ENCODE results near the gene ADAM33.

ADAM33 gene

DNA sequence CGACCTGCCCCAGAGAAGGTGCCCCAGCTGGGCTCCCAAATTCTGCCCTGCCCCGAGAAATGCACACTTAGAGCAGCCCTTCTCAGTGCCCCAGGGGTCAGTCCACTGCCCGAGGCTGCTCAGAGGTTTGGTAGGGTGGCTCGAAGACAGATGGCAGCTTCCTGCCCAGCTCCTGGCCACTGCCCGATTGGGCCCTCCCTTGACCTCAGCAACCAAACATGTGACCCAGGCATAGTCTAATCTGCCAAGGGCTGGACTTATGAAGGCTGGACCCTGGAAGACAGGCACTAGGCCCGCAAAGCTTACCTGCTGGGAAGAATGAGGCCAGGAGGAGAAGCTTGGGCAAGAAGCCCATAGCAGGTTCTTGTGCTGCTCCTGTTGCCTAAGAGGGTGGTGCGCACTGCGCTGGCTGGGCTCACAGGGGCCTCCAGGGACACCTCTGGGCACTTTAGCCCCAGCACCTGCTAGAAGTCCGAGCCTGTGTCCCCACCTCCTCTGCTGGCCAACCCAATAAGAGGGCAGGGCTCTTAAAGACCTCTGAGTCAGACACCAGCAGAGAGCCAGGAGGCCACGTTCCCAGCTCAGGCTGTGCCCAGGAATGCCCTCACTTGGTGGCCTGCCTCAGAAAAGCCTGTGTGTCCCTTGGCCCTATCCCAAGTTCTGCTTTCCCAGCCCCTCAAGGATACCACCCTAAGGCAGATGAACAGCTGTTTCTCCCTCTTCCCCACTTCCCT is 25.1 kb upstream of the ADAM33 start:
- no peak for DNase-seq (ENCODE audit: low spot score)

DNA sequence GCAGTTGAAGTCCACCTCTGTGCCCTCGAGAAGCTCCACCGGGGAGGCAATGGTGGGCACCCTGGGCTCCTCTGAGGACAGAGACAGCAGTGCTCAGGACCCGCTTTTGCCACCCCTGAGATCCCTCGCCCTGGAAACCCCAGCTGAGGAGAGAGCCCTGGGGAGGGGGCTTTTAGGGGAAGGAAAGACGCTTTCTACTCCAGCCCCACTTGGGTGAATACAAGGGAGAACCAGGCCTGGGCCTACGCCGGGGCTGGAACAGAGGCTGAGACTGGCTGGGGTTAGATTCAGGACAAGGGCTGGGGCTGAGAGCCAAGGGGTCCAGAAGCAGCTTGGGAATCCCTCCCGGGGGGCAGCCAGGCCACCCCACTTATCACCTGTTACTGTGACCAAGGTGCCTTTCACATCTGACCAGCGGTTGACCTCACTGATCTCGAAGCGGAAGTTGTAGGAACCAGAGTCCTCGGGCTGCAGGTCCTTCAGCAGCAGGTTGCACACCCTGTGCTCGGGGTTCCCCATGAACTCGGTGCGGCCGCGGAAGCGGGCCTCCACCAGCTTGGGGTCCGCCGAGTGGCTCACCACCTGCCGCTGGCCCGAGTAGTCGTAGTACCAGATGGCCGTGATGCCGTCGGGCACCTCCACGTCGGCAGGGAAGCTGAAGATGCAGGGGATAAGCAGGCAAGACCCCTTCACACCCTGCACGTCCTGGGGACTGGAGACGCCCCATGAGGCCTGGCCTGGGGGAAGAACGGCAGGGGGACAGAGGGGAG is 24.3 kb upstream of the ADAM33 start:
- no peak for DNase-seq (ENCODE audit: low spot score)

DNA sequence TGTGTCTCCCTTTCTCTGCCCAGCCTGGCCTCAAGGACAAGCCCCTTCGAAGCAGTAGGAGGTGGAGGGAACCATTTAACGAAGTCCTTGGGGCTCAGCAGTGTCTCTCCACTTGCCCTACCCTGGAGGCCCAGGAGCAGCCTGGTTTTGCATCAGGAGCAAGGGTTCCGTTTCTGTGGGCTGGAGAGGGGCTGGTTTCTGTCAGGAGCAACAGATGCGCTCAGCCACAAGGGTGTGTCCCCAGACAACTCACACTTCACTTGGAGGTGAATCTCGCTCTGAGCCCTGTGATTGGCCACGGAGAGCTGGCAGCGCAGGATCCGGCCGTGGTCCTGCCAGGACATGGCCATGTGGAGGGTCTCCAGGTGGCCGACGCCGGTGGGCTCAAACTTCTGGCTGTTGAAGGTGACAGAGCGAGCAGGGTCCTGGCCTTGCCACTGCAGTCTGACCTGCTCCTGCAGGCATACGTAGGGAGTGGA is 23.7 kb upstream of the ADAM33 start:
- no peak for DNase-seq (ENCODE audit: low spot score)

DNA sequence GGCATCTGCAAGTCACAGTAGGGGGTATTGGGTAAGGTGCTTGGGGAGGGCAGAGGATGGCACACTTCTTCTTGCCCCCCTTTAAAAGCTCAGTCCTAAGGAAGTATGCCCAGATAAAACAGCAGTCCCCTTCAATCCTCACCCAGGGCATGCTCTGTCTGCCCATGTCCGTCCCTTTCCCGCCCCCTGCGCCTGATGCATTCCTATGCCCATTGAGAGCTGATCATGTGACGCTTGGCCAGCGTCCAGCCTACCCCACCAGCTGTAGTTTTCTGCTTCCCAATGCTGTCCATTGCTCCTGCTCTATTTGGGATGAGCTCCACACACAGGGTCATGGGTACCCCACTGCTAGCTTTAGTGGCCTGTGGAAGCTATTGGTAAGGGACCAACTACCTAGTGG is 22.3 kb upstream of the ADAM33 start:
- DNase-seq (ENCODE audit: low spot score) = no peak

DNA sequence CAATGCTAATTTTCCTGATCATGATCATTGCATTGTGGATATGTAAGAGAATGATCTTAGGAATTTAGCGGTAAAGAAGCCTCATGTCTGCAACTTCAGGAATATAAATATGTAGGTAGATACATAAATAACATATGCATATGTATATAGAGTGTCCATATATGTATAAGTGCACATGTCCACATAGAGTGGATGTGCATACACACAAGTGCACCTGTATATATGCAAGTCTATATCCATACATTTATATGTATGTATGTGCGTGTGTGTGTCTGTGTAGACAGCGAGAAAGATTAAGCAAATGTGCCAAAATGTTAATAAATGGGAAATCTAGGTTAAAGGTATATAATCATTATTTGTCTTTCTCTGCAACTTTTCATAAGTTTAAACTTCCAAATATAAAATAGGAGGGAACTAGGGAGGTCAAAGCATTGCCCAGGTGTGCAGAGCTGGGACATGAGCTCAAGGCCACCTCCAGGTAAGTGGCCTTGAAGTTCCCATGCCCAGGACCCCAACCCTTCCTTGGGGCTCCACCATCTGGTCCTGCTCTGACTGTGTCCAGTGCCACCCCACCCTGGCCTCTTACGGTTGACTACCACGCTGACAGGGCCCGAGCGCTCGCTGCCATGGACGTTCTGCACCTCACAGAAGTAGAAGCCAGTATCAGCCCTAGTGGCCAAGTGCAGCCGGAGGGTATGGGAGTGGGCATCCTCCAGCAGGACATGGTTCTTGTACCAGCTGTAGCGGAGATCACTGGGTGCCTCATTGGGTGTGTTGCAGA is 21.0 kb upstream of the ADAM33 start:
- no peak for DNase-seq (ENCODE audit: low spot score)

DNA sequence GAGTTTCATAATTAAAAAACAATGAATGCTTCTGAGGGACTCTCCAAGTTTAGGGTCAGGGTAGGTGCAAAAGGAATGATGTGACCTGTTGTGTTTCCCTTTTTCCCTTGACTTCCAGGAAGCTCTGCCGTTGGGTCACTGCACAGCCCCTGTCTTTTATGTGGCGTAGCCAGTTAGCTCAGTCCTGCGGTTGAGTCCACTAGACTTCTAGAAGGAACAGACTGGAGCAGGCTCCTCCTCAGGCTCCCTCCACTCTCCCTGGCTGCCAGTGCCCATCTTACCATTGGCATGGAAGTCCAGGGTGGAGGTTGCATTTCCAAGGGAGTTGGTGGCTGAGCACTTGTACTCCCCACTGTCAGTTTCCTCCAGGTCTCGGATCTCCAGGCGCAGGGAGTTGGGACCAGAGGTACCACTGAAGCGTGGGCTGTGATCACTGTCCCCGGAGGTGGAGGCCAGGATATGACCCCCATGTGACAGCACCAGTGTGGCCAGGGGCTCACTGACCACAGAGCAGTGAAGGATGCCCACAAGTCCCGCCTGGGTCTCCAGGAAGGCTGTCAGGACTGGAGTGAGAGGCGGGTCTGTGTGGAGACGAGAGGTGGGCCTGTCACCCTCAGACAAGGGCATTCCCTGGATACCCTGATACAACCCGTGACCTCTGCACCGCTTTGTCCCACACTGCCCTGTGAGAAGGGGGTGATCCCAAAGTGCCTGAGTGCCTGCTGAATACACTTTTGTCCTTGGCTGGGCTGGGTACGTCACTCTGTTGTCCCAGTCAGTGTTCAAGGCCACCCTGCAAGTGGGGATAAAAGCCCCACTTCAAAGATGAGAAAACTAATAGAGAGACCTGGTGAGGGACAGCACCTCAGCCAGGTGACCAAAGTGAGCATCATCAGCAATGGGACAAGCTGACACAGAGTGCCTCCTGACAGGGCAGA is 19.5 kb upstream of the ADAM33 start:
- DNase-seq (ENCODE audit: low spot score) = no peak

DNA sequence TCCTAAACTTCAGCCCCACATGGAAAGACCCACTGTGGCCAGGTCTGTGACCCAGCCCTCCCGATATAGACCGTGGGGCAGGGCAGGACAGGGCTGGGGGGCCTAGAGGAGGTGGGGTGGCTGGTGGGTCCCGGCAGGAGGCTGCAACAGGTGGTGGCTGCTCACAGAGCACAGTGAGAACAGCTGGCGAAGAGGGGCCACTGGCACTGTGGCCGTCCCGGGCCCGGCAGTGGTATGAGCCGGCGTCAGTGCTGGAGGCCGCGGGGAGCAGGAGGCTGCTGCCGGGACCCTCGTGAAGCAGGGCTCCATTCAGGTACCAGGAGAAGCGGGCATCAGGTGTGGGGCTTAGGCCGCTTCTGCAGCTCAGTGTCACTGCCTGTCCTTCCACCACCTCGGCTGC is 17.2 kb upstream of the ADAM33 start:
- no peak for DNase-seq (ENCODE audit: low spot score)

DNA sequence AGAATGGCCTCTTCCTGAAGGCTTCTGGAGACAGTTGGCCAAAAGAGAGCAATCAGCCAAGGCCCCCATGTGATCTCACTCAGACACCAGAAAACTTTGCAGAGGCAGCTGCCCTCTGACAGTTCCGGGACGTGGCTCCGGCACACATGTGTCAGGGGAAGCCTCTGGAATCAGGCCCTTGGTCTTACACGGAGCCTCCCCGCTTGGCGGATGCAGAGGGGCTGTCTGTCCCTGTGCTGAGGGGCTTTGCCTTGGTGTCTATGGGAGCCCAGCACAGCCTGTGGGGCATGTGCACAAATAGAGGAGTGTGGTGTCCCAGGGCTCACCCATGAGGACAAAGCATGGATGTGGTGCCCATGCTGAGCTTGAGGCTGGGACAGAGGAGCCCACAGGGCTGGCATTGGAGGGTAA is 16.8 kb upstream of the ADAM33 start:
- DNase-seq (ENCODE audit: low spot score) = no peak

DNA sequence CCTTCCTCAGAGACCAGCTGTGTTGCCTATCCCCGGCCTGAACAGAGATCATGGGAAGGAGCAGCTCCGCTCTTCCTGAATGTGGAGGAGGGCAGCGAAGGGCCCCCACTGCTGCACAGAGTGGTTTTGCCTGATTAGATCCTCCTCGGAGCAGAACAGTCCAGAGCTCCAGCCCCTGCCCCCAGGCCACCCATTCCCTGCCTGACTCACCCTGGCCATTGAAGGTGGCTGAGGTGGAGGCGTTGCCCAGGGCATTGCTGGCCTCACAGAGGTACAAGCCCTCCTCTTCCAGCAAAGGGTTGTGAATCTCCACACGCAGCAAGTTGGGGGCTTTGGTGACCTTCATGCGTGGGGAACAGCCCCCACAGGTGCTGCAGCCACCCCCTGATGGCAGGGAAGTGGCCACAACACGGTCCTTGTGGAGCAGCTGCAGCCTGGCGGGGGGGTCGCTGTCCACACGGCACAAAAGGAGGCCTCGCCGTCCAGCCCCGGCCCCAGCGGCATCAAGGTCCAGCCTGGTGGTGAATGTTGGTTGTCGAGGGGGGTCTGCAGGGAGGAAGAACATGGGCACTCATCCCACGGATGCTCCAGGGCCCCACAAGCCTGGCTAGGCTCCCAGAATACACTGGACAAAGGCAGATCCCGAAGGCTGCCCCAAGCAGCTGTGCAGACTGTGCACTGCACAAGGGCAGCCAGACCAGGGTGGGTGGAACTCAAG is 15.9 kb upstream of the ADAM33 start:
- DNase-seq (ENCODE audit: low spot score) = no peak

DNA sequence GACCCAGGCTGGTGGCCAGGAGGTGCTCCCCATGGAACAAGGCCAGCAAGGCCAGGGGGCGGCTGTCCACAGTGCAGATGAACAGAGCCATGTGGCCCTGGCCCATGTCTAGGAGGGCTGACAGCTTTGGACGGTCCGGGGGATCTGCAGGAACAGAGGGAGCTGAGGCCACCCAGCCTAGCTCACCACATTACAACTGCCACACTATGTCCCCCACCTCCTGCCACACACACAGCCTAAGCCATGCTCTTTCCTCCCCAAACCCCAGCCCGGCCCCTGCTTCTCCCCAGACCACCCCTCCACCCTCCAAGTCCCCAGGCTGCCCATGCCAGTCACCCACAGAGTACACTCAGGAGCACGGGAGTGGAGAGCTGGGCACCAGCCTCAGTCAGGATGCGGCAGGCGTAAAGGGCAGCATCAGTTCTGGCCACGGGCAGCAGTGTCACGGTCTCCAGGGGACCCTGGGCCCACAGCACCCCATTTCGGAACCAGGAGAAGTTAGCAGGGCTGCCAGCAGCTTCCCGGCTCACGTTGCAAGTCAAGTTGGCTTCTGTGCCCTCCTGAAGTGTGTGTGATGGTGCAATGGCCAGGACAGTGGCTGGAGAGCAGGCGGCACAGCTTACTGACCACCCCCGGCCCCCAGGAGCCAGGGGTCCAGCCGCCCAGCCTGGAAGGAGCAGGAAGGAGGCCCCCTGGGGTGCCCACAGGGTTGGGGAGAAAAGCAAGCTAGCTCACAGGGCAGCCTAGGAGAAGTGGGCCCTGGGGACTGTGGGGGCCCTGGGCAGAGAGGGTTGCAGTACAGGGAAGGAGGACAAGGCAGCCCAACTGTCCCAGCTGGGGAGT is 15.2 kb upstream of the ADAM33 start:
- DNase-seq (ENCODE audit: low spot score) = no peak

DNA sequence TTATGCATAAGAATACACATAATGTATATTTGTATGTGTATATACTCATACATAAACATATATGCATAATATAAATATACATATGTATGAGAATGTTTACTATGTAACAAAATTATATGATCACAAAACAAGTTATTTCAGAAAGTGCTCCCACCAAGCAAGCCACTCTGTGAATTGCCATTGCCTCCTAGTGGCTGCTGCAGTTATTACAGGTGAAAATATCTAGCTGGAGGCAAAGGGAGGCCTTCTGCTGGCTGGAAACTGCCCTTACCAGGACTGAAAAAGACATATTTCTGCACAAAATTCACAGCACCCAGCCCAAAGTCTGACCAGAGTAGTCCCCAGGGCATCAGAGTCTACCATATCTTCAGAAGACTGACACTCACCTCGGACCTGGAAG is 14.4 kb upstream of the ADAM33 start:
- peak; percentile 67 for DNase-seq (ENCODE audit: low spot score)

DNA sequence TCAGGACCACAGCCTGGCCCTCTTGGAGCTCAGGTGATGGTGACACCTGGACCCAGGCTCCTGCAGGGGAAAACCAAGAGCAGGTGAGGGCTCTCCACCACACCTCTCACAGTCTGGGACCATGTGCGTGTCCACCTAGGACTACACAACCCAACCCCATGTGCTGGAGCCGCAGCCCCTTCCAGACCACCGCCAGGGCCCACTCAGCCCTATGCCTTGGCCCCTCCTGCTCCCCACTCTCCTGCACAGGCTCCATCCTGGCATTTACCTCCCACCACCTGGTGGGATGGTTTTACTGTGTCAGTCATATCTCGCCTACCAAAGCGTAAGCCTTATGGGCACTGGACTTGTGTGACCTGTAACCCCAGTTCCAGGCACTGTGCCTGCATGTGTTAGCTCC is 13.1 kb upstream of the ADAM33 start:
- DNase-seq (ENCODE audit: low spot score) = no peak

DNA sequence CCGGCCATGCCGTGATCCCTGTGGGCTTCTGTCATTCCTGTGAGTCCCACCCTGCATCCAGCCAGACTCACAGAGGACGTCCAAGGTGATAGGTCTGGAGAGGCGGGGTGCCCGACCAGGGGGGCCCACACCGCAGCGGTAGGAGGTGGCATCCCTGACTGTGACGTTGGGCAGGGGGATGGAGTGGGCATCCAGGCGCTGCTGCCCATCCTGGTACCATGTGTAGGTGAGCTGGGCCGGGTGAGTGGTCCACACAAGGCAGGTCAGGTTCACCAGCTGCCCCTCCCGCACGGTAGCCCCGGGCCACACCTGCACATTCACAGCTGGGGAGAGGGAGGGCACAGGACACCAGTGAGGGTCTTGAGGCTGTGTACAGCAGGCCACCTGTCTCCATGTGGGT is 11.6 kb upstream of the ADAM33 start:
- DNase-seq (ENCODE audit: low spot score) = no peak

DNA sequence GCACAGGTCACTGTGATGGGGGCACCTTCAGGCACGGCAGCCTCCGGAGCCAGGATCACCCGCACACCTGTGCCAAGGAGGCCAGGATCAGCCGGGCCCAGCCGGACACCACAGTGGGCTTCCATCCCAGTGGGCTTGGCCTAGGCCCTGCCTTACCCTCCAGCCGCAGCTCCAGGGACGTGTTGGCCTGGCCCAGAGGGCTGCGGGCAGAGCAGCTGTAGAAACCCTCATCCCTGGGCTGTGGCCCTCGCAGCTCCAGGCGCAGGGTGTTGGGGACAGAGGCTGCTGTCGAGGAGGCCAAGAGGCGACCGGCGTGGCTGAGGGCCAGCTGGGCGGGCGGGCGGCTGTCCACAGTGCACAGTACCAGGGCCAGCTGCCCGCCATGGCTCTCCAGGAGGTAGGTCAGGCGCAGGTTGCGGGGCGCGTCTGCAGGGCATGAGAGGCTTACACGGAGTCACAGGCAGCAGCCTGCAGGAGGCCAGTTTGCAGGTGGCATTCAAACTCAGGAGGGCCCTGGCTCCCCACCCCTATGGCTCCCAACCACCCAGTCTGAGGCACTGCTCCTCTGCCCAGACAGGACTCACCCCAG is 11.0 kb upstream of the ADAM33 start:
- no peak for DNase-seq (ENCODE audit: low spot score)

DNA sequence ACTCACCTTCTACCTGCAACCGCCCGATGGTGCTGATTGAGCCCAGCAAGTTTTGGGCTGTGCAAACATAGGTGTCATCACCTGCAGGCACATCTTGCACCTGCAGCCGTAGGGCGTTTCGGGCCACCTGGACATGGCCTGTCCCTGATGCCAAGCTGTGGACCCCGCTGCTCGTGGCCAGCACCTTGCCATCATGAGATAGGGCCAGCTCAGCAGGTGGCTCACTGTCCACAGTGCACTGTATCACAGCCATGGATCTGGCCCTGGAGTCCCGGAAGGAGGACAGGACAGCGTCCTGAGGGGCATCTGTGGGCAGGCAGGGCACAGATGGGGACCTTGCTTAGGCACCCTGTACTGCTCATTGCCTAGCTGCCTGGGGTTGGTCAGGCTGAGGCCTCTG is 10.1 kb upstream of the ADAM33 start:
- DNase-seq (ENCODE audit: low spot score) = no peak

DNA sequence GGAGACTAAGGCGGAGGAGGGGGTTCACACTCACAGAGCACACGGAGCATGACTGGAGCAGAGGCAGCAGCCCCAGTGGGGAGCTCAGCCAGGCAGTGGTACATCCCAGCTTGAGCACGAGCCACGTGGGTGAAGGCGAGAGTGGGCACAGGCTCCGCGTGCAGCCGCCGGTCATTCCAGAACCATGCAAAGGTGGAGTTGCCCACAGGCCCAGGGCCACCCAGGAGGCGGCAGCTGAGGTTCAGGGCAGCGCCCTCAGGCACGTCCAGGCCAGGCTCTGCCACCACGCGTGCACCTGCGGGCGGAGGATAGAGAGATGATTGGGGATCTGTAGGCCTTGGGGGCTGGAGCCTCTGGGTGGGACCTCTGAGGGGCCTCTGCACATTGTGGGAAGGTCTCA is 9.5 kb upstream of the ADAM33 start:
- no peak for DNase-seq (ENCODE audit: low spot score)

DNA sequence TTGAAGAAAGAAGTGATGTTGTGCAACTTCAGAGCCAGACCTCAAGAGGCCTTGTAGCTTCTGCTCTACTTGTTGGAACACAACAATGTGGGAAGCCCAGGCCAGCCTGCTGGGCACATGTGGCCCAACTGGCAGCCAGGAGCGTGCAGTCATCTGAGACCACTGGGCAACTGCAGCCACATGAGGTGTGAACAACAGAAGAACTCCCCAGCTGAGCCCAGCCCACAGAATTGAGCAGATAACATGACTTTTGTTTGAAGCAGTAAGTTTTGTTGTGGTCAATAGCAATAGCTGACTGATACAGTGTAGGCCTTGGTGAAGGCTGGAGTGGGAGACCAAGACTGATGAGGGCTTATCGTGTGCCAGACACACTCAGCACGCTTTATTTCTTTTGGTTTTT is 8.6 kb upstream of the ADAM33 start:
- DNase-seq (ENCODE audit: low spot score) = no peak

DNA sequence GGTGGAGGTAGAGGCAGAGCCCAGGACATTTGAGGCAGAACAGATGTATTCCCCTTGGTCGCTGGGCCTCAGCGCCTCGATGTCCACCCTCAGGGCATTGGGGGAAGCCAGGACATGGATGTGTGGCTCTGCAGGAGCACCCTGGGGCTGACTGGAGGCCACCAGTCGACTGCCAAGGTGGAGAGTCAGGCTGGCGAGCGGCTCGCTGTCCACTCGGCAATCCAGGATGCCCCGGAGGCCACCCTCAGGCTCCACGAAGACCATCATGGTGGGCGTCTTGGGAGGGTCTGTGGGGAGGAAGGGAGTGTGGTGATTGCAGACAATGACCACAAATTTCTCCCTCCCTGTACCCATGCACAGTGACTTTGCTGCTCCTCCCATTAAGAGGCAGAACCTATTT is 8.2 kb upstream of the ADAM33 start:
- DNase-seq (ENCODE audit: low spot score) = no peak

DNA sequence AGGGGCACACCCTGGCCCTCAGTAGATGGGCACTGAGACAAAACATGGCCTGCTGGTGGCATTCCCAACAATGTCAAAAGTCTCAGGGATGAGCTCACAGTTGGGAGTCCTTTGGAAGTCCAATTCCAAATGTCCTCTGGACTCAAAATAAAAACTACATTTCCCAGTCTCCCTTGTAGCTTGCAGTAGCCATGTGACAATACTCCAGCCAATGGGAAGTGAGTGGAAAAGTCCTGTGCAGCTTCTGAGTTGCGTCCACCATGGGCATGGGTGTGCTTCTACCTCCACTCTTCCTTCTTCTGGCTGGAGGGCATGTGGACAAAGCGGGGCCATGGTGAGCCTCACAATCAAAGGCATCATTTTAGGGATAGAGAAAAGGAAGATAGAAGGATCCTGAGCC is 5.8 kb upstream of the ADAM33 start:
- DNase-seq (ENCODE audit: low spot score) = no peak

DNA sequence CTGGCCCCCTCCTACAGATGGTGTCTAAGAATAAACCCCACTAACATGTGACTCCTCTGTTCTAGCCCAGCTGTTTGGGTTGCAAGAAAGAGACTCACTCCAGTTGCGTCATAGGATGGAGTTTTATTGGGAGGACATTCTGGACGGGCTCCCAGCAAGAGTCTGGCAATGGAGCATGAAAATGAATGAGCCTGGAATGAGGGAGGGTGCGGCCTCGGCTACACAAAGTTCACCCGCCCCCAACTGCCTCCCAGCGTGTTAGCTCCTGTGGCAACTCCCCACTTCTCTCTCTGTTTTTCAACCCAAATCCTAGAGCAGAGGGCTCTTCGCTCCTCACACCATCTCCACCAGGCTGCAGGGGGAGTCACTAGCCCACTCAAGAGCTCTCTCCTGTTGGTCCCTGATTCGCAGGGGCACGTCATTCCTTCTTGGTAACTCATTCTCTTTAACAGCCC is 5.1 kb upstream of the ADAM33 start:
- no peak for DNase-seq (ENCODE audit: low spot score)
